Left lung (tissue), 10 donors: ENCODE measurements around the gene ARMC8. TPM values are rescaled to one million over a fixed set of nuclear protein-coding genes. Genes with fewer than 3 reads are reported as not detected.

Source experiments
- ATAC-seq: fragments of 200-7000 bp; cut with Tn5 transposase; one replicate; pipeline ENCODE4 v1.9.1; 2020; ENCODE audit warnings: moderate library complexity
- DNase-seq, 4 donors: peaks; one replicate each; pipeline ENCODE4 v3.0.0-alpha.2; 2013 to 2020
- H3K27ac ChIP-seq, 2 donors: fragments of 200-600 bp; sonication (generic) in 1 of 2; one replicate each; pipeline versions ENCODE4 v1.5.0 to v1.8.0; 2020 to 2021
- H3K27me3 ChIP-seq, 2 donors: fragments of 200-600 bp; sonication (generic) in 1 of 2; one replicate each; pipeline versions ENCODE4 v1.5.0 to v1.8.0; 2020 to 2021
- H3K36me3 ChIP-seq, 2 donors: fragments of 200-600 bp; sonication (generic) in 1 of 2; one replicate each; pipeline versions ENCODE4 v1.5.0 to v1.8.0; 2020 to 2021
- H3K4me1 ChIP-seq, 2 donors: fragments of 200-600 bp; one replicate each; pipeline ENCODE4 v1.8.0; 2021
- H3K4me3 ChIP-seq, 2 donors: fragments of 200-600 bp; sonication (generic) in 1 of 2; one replicate each; pipeline versions ENCODE4 v1.5.0 to v1.8.0; 2020 to 2021; ENCODE audit warnings: mild to moderate bottlenecking in 1 of 2
- H3K9me3 ChIP-seq, 2 donors: fragments of 200-600 bp; sonication (generic) in 1 of 2; one replicate each; pipeline versions ENCODE4 v1.5.0 to v1.8.0; 2020 to 2021
- CTCF ChIP-seq, 2 donors: fragments of 200-600 bp; sonication (generic) in 1 of 2; IDR thresholded peaks; one replicate each; pipeline versions ENCODE4 v1.5.0 to v1.8.0; 2021; ENCODE audit warnings: antibody characterized with exemption in 2 of 2
- intact Hi-C, 2 donors: fragments of 100-400 bp; cut with DNase I; formaldehyde crosslinking; loops; one replicate each; pipeline versions ENCODE4 v1.11.2 to v1.14.2; 2022
- polyA plus RNA-seq, 6 donors: library from polyadenylated mRNA; unstranded; fragments of 120-200 nt; gene quantifications; one replicate each; pipeline ENCODE4 v1.2.1, GENCODE V29; 2013; ENCODE audit not compliant: insufficient read length in 6 of 6
- total RNA-seq, 2 donors: library from RNA; stranded (reverse); fragmentation: NEBNext Ultra II Directional; extraction: Animal tissue kit (Norgen Biotek cat#: 25700); gene quantifications; one replicate each; pipeline ENCODE4 v1.2.1, GENCODE V29; 2021
- donor health status: DM: no; HTN: yes; CAD: no.
- donor health status: DM: no; HTN: no; CAD: no.

Gene ARMC8
- total and polyA plus RNA-seq, 8 donors: 37.1 to 56.4 (median 50.6) TPM

GRCh38 chr3:138332472-138333073 lies 145.5 kb downstream of the ARMC8 start:
- Histone ChIP-seq H3K4me1 (peaks cover 5 to 15% of the 10 kb centered on the region in 2 donors), H3K4me3 (no peak overlapping the region), H3K27me3 (no peaks in the 10 kb centered on the region), H3K9me3 (no peaks in the 10 kb centered on the region), H3K27ac (no peak overlapping the region), H3K36me3 (no peaks in the 10 kb centered on the region)
- DNase-seq (peak in 1 of 4 donors; percentile 29), ATAC-seq (no peak)
- intact Hi-C loops: no loop called here
- peak; percentile 54 to 62 for TF ChIP-seq CTCF (IDR thresholded peaks at IDR 0.05)

DNA sequence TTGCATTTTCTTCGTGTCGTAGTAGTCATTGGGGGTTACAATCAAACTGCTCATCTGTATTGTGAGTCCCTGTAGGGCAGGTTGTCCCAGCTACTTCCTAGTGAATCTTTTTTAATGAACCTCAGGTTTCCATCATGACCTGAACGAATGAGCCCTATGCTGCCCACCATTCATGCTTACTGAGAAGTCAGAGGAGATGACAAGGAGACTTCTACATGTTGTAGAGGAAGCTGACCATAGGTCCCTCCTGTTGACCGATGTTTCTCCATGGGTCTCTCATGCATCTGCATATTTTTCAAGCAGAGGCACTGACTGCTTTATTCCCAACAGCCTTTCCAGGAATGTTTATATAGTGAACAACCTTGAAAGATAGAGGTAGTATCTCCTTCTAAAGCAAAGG lies 147.5 kb downstream of the ARMC8 start:
- H3K36me3 ChIP-seq: no peaks in the 10 kb centered on the region
- H3K9me3 ChIP-seq: no peaks in the 10 kb centered on the region
- H3K27me3 ChIP-seq: no peaks in the 10 kb centered on the region
- no peak overlapping the region for H3K27ac ChIP-seq
- ATAC-seq: no peak
- H3K4me3 ChIP-seq: no peak overlapping the region
- TF ChIP-seq CTCF (IDR thresholded peaks at IDR 0.05): no peak
- DNase-seq: no peak
- intact Hi-C loops: no loop called here
- peaks cover 0 to 8% of the 10 kb centered on the region in 2 donors for H3K4me1 ChIP-seq

DNA sequence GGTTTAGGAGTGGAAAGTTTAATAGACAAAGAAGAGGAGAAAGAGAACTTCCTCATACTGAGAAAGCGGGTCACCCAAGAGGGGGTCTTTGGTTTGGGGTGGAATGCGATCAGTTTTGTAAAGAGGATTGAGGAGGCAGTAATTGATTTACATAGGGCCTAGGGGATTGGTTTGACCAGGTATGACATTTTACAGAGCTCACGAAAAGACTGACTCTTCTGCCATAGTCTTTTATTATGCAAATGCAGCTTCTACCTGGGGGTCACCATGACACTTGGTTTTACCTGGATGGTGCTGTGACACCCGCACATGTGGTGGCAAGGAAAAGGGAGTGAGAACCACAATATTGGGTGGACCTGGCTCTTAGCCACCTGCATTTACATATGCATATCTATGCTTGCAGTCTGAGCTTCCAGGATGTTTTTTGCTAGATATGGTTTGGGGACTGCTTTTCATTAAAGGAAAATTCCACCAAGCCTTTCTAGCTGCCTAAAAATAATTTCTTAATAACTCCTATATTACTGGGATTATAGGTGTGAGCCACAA lies 149.4 kb downstream of the ARMC8 start:
- no peaks in the 10 kb centered on the region for H3K4me1 ChIP-seq
- H3K27me3 ChIP-seq: no peaks in the 10 kb centered on the region
- DNase-seq (no peak), ATAC-seq (no peak)
- no peaks in the 10 kb centered on the region for H3K36me3 ChIP-seq
- no peaks in the 10 kb centered on the region for H3K9me3 ChIP-seq
- no peak overlapping the region for H3K4me3 ChIP-seq
- no peak overlapping the region for H3K27ac ChIP-seq
- no peak for TF ChIP-seq CTCF (IDR thresholded peaks at IDR 0.05)
- intact Hi-C loops: no loop called here

GRCh38 chr3:138338244-138338643 lies 151.1 kb downstream of the ARMC8 start:
- ATAC-seq (no peak), DNase-seq (no peak)
- intact Hi-C loops: no loop called here
- no peaks in the 10 kb centered on the region for H3K36me3 ChIP-seq
- H3K4me3 ChIP-seq: no peak overlapping the region
- no peaks in the 10 kb centered on the region for H3K4me1 ChIP-seq
- H3K9me3 ChIP-seq: no peaks in the 10 kb centered on the region
- no peak for TF ChIP-seq CTCF (IDR thresholded peaks at IDR 0.05)
- no peak overlapping the region for H3K27ac ChIP-seq
- H3K27me3 ChIP-seq: no peaks in the 10 kb centered on the region

DNA sequence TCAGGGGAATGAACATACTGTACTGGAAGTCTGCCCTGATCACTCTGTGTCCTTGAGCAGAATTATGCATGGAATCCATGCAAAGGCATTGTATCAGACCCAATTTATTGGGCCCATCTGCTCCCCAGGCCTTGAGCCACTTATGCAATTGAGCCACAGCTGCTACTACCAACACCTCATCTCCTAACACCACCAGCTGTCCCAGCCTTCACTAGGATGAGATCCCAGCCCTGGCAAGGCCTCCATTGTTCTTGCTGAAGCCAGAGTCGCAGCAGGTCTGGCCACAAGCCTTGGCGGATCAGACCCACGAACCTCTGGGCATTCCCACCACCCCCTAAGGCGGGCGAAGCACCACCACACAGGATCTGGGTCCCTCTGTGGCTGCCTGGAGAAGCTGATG lies 151.7 kb downstream of the ARMC8 start:
- DNase-seq (no peak), ATAC-seq (no peak)
- no peak for TF ChIP-seq CTCF (IDR thresholded peaks at IDR 0.05)
- H3K9me3 ChIP-seq: no peaks in the 10 kb centered on the region
- H3K4me1 ChIP-seq: no peaks in the 10 kb centered on the region
- no peaks in the 10 kb centered on the region for H3K36me3 ChIP-seq
- H3K4me3 ChIP-seq: no peak overlapping the region
- H3K27ac ChIP-seq: no peak overlapping the region
- intact Hi-C loops: no loop called here
- H3K27me3 ChIP-seq: no peaks in the 10 kb centered on the region
